ENCODE data around the gene THSD4. TPM values are rescaled to one million over a fixed set of nuclear protein-coding genes. Genes with fewer than 3 reads are reported as not detected.

The THSD4 gene
- total and polyA plus RNA-seq, 2 of the 8 experiments (the other 6 are each of a cell fraction or from before 2014, with no cell fraction given), result 2.5 to 6.2 TPM

GRCh38 chr15:71776304-71776703 lies 661.0 kb downstream of the THSD4 start (continued):
- TF ChIP-seq CHD7 (IDR thresholded peaks at IDR 0.05; ENCODE audit: insufficient replicate concordance, low read length), result no peak
- TF ChIP-seq SP2 (IDR thresholded peaks at IDR 0.05; ENCODE audit: low read length), result no peak
- no peak for TF ChIP-seq ASH2L (IDR thresholded peaks at IDR 0.05; ENCODE audit: low read length)
- TF ChIP-seq SUZ12 (IDR thresholded peaks at IDR 0.05; ENCODE audit: low read length), result no peak
- no peak for TF ChIP-seq ZNF274 (IDR thresholded peaks at IDR 0.05; ENCODE audit: borderline replicate concordance, extremely low read depth, low read length)
- TF ChIP-seq CREB1 (IDR thresholded peaks at IDR 0.05), result no peak
- TF ChIP-seq CHD1 (IDR thresholded peaks at IDR 0.05; ENCODE audit: low read depth, low read length), result no peak
- TF ChIP-seq HDAC2 (IDR thresholded peaks at IDR 0.05; ENCODE audit: borderline replicate concordance in 1 of 2, low read depth in 2 of 2, low read length in 2 of 2), result no peak
- no peak for TF ChIP-seq RNF2 (IDR thresholded peaks at IDR 0.05; ENCODE audit: borderline replicate concordance, low read depth, low read length, missing control alignments, poor library complexity, severe bottlenecking)
- no peak for TF ChIP-seq FOSL1 (IDR thresholded peaks at IDR 0.05; ENCODE audit: insufficient read depth, low read depth, low read length)
- no peak for TF ChIP-seq KDM1A (IDR thresholded peaks at IDR 0.05; ENCODE audit: borderline replicate concordance, low read length)

Data from H1 (cell line).